Measurements from ENCODE around the gene LINGO3.
A peak's percentile ranks its signal among the peaks of the same experiment; 100 is the strongest.
"Not testable (repeated sequence)": the region's sequence is repeated elsewhere in the genome, so short reads cannot be mapped to it uniquely, and the experiment has no call there.

The LINGO3 gene

GRCh38 chr19:2281265-2282061 lies 26.5 kb downstream of the LINGO3 start:
- not testable (repeated sequence) for DNase-seq (ENCODE audit: low read depth)

DNA sequence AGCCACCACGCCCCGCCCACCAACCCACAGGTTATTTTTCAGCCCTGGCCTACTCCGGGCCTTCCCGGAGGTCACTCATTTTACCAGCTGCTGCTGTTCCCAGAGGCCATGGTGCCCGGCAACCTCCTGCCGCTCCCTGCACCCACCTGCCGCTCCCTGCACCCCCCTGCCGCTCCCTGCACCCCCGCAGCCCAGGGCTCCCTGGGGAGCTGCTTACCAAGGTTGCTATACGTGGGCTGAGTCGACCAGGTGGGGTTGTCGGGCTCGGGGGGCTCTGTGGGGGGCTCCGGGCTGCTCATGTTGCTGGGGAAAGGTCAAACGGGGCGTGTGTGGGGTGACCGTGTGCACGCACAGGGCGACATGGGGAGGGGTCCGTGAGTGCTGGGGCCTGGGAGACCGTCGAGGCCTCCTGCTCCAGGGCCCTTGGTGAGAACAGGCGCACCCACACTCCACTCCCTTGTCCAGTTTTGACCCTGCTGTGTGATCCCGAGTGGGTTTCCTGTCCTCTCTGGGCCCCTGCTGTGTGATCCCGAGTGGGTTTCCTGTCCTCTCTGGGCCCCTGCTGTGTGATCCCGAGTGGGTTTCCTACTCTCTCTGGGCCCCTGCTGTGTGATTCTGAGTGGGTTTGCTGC lies 27.2 kb downstream of the LINGO3 start:
- no peak for DNase-seq (ENCODE audit: low read depth)

- no peak for DNase-seq (ENCODE audit: low read depth)
These were observed 29.3 kb downstream of the LINGO3 start for GRCh38 chr19:2278459-2279158.

DNA sequence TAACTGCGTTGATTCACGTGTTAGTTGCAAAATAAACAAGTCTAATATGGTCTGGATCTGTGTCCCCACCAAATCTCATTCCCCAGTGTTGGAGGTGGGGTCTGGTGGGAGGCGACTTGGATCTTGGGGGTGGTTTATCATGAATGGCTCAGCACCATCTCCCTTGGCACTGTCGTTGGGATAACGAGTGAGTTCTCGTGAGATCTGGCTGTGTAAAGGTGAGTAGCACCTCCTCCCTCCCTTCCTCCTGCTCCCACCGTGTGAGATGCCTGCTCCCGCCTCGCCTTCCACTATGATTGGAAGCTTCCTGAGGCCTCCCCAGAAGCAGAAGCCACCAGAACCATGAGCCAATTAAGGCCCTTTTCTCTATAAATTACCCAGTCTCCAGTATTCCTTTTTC lies 30.8 kb downstream of the LINGO3 start:
- no peak for DNase-seq (ENCODE audit: low read depth)

DNA sequence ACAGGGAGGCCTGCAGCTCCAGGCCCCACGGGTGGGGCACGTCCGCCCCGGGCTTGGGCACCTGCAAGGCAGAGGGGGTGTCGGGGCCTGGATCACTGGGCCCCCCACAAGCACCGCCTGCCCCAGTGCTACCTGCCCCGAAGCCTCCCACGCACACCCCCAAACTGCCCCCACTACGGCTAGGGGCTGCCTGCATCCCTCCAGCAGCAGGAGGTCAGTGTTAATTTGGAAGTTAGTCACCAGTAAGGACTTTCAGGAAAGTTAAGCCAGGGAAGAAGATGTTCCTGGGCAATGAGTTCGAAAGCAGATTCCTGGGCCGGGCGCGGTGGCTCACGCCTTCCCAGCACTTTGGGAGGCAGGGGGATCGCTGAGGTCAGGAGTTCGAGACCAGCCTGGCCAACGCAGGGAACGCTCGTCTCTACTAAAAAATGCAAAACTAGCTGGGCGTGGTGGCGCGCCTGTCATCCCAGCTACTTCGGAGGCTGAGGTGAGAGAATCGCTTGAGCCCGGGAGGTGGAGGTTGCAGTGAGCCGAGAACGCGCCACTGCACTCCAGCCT lies 31.4 kb downstream of the LINGO3 start:
- no peak for DNase-seq (ENCODE audit: low read depth)

- no peak for DNase-seq (ENCODE audit: low read depth)
These were observed 32.1 kb downstream of the LINGO3 start for GRCh38 chr19:2275588-2276428.

- DNase-seq (ENCODE audit: low read depth): peak; percentile 67
These were observed 32.9 kb downstream of the LINGO3 start for GRCh38 chr19:2274931-2275535.

- no peak for DNase-seq (ENCODE audit: low read depth)
These were observed 33.7 kb downstream of the LINGO3 start for GRCh38 chr19:2274185-2274711.

- DNase-seq (ENCODE audit: low read depth): peak; percentile 74
These were observed 34.4 kb downstream of the LINGO3 start for GRCh38 chr19:2273356-2274184.

- peak; percentile 56 for DNase-seq (ENCODE audit: low read depth)
These were observed 36.5 kb downstream of the LINGO3 start for GRCh38 chr19:2271234-2272103.

- peak; percentile 92 for DNase-seq (ENCODE audit: low read depth)
These were observed 37.3 kb downstream of the LINGO3 start for GRCh38 chr19:2270423-2271233.

GRCh38 chr19:2270157-2270422 lies 37.9 kb downstream of the LINGO3 start:
- peak; percentile 55 for DNase-seq (ENCODE audit: low read depth)

DNA sequence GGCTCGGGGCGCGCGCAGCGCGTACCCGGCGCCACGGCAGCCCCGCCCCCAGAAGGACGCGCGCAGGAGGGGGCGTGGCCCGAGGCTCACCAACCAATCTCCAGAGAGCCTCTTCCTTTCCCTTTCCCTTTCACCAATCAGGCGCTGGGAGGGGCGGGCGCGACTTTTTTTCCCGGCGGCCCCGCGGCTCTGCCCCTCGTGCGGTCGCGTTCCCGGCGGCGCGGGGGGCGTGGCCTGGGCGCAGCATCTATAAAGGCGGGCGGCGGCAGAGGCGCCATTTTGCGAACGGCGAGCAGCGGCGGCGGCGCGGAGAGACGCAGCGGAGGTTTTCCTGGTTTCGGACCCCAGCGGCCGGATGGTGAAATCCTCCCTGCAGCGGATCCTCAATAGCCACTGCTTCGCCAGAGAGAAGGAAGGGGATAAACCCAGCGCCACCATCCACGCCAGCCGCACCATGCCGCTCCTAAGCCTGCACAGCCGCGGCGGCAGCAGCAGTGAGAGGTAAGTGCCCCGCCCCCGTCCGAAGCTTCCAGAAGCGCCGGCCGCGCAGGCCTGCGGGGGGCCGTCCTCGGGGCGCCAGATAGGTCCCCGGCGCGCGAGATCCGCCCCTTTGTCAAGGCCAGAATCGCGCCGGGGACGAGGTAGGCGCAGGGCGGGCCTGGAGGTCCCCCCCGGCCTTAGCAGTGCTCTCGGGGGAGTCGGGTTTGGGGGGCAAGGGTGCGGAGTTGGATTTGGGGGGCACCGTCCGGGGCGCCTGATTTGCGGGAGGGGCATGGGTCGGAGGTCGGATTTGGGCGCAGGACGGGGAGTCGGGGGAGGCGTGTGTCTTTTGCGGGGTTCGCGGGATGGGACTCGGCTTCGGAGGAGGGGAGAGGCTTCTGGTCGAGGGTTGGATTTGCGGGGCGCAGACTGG lies 38.5 kb downstream of the LINGO3 start:
- peak; percentile 96 for DNase-seq (ENCODE audit: low read depth)

DNA sequence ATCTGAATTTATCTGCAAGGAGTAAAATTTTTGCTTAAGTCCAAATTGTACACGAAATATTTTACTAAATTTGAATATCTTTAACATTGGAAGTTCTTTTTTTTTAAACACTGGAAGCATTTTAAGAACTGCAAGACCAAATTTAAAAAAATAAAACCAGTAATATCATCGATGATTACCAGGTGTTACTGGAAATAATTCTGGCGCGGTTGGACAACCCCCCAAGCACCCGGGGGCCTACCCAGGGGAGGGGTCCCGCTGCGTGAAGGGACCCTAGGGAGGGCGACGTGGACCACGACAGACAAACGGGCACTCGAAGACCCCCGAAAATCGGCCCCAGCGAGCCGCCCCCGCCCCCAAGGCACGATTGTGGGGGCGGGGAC lies 39.1 kb downstream of the LINGO3 start:
- DNase-seq (ENCODE audit: low read depth): no peak

DNA sequence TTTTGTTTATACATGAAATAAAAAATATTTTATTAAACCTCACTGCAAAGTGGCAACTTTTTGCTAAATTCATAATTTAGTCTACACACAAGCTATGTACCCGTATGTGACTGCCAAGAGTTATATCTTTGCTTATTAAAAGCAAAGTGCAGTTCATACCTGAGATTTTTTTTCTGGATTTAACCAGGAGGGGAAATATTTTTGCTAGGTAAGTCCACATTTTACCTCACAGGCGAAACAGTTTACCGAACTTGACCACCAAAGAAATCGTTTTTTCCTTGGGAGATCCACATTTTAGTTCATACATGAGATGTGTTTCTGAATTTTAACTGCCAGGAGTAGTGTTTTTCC lies 39.5 kb downstream of the LINGO3 start:
- DNase-seq (ENCODE audit: low read depth): no peak

- peak; percentile 50 for DNase-seq (ENCODE audit: low read depth)
These were observed 41.6 kb downstream of the LINGO3 start for GRCh38 chr19:2266183-2266993.
